GM21723 (cell line): ENCODE measurements around the gene FGA.

Experiments
- ATAC-seq: cut with Tn5 transposase; IDR thresholded peaks from one replicate; pipeline ENCODE4 v1.9.1; 2021; ENCODE audit warnings: mild to moderate bottlenecking, moderate library complexity; ENCODE audit not compliant: unreplicated experiment

Gene FGA

GRCh38 chr4:154542271-154542879 is 48.2 kb downstream of the FGA start:
- no peak for ATAC-seq
